CD4-positive, alpha-beta memory T cell (primary cell): ENCODE data around the gene CST3. TPM values are rescaled to one million over a fixed set of nuclear protein-coding genes. Genes with fewer than 3 reads are reported as not detected.
"Not testable (repeated sequence)": the region's sequence is repeated elsewhere in the genome, so short reads cannot be mapped to it uniquely, and the experiment has no call there.

ENCODE experiments used
- CTCF ChIA-PET: fragments of 350-600 bp; sonication (Branson Sonifier 250); formaldehyde crosslinking; loops from one replicate; lab custom pipeline; 2021; ENCODE audit warnings: inconsistent platforms; ENCODE audit not compliant: partially characterized antibody; lab: Charles Lee
- POLR2A ChIA-PET: fragments of 350-600 bp; sonication (Branson Sonifier 250); formaldehyde crosslinking; loops from one replicate; lab custom pipeline; 2021; ENCODE audit not compliant: partially characterized antibody; lab: Charles Lee
- DNase-seq, 5 donors: peaks; one replicate each; pipeline versions ENCODE4 v3.0.0 to v3.0.0-alpha.2; 2020 to 2022; ENCODE audit warnings: mixed read lengths in 1 of 5
- H3K27ac ChIP-seq: one replicate; pipeline ENCODE4 v1.7.0; 2013; ENCODE audit warnings: low read depth, low read length
- H3K27me3 ChIP-seq: 2 replicates; pipeline ENCODE4 v1.7.0; 2013; ENCODE audit warnings: mild to moderate bottlenecking, low read length, moderate library complexity; ENCODE audit not compliant: insufficient read depth
- H3K36me3 ChIP-seq: 2 replicates; pipeline ENCODE4 v1.7.0; 2013; ENCODE audit warnings: mild to moderate bottlenecking, low read length, moderate library complexity; ENCODE audit not compliant: insufficient read depth
- H3K4me1 ChIP-seq: 2 replicates; pipeline ENCODE4 v1.7.0; 2013; ENCODE audit warnings: mild to moderate bottlenecking, low read length, moderate library complexity; ENCODE audit not compliant: insufficient read depth
- H3K4me3 ChIP-seq, 2 donors: one replicate each; pipeline ENCODE4 v1.7.0; 2013; ENCODE audit warnings: low read length in 2 of 2, mild to moderate bottlenecking in 1 of 2
- H3K9me3 ChIP-seq, 2 donors: one replicate each; pipeline ENCODE4 v1.7.0; 2013; ENCODE audit warnings: low read length in 2 of 2, control low read depth in 1 of 2; ENCODE audit not compliant: control insufficient read depth in 1 of 2
- H3K27ac Mint-ChIP-seq, 7 donors: one replicate each; pipeline ENCODE4 v1.8.0; 2020 to 2021; ENCODE audit warnings: mixed read lengths in 7 of 7, mild to moderate bottlenecking in 6 of 7, inconsistent platforms in 3 of 7, moderate library complexity in 3 of 7
- H3K27me3 Mint-ChIP-seq, 2 donors: one replicate each; pipeline ENCODE4 v1.8.0; 2020 to 2021; ENCODE audit warnings: mixed read lengths in 2 of 2
- H3K36me3 Mint-ChIP-seq, 2 donors: one replicate each; pipeline ENCODE4 v1.8.0; 2020 to 2021; ENCODE audit warnings: mixed read lengths in 2 of 2, inconsistent platforms in 1 of 2, mild to moderate bottlenecking in 1 of 2
- H3K4me1 Mint-ChIP-seq, 4 donors: one replicate each; pipeline ENCODE4 v1.8.0; 2020 to 2021; ENCODE audit warnings: mixed read lengths in 4 of 4, mild to moderate bottlenecking in 1 of 4
- H3K4me3 Mint-ChIP-seq, 8 donors: one replicate each; pipeline ENCODE4 v1.8.0; 2020 to 2021; ENCODE audit warnings: mixed read lengths in 8 of 8, mild to moderate bottlenecking in 7 of 8, moderate library complexity in 6 of 8, inconsistent platforms in 3 of 8
- H3K9me3 Mint-ChIP-seq, 8 donors: one replicate each; pipeline ENCODE4 v1.8.0; 2020 to 2021; ENCODE audit warnings: mixed read lengths in 8 of 8, mild to moderate bottlenecking in 5 of 8, inconsistent platforms in 3 of 8, moderate library complexity in 1 of 8
- intact Hi-C: fragments of 100-400 bp; cut with micrococcal nuclease; formaldehyde crosslinking; loops from one replicate; pipeline ENCODE4 v1.15.1; 2023
- polyA plus RNA-seq, 2 donors: library from polyadenylated mRNA; unstranded; fragments of 300-500 nt; fragmentation: Illumina TruSeq; gene quantifications; one replicate each; pipeline ENCODE4 v1.2.3, GENCODE V29; 2021
- total RNA-seq, 2 experiments: library from RNA; stranded (reverse); gene quantifications; one replicate each; pipeline ENCODE4 v1.2.3, GENCODE V29; 2021

Gene CST3
- total and polyA plus RNA-seq, 4 experiments from 2014 or later, result 0.31 to 8.3 (median 6.1) TPM

- Mint-ChIP-seq H3K9me3 (no peaks in the 10 kb centered on the region), H3K27ac (no peak overlapping the region), H3K36me3 (no peaks in the 10 kb centered on the region), H3K4me1 (peaks cover 2 to 9% (median 3%) of the 10 kb centered on the region in 4 donors), H3K4me3 (peak overlapping the region in 2 of 8 donors; percentile 44 to 45), H3K27me3 (peaks cover 18 to 20% of the 10 kb centered on the region in 2 donors)
- Histone ChIP-seq H3K9me3 (no peaks in the 10 kb centered on the region), H3K4me1 (no peaks in the 10 kb centered on the region), H3K4me3 (no peak overlapping the region), H3K27me3 (no peaks in the 10 kb centered on the region), H3K27ac (no peak overlapping the region), H3K36me3 (no peaks in the 10 kb centered on the region)
- DNase-seq, result no peak
- POLR2A ChIA-PET, result no interaction called here
- CTCF ChIA-PET, result no interaction called here
- intact Hi-C loops, result no loop called here
These were observed 1.4 kb downstream of the CST3 start for GRCh38 chr20:23636182-23636907.

- H3K27ac ChIP-seq, H3K27me3 ChIP-seq, H3K4me3 ChIP-seq, POLR2A ChIA-PET, DNase-seq, intact Hi-C loops, H3K9me3 Mint-ChIP-seq, H3K4me1 Mint-ChIP-seq, H3K9me3 ChIP-seq, H3K36me3 Mint-ChIP-seq, CTCF ChIA-PET, H3K4me1 ChIP-seq, H3K4me3 Mint-ChIP-seq, H3K27ac Mint-ChIP-seq, H3K36me3 ChIP-seq: not testable (repeated sequence)
- H3K27me3 Mint-ChIP-seq, result peaks cover 18 to 20% of the 10 kb centered on the region in 2 donors
These were observed 2.0 kb downstream of the CST3 start for GRCh38 chr20:23635768-23636090.

GRCh38 chr20:23634985-23635767, 2.6 kb downstream of the CST3 start:
- Mint-ChIP-seq H3K4me3 (no peak overlapping the region), H3K36me3 (no peaks in the 10 kb centered on the region), H3K9me3 (no peaks in the 10 kb centered on the region), H3K27ac (no peak overlapping the region), H3K27me3 (peaks cover 18 to 20% of the 10 kb centered on the region in 2 donors), H3K4me1 (peaks cover 2 to 9% (median 3%) of the 10 kb centered on the region in 4 donors)
- ChIA-PET CTCF (no interaction called here), POLR2A (no interaction called here)
- Histone ChIP-seq H3K4me1 (no peaks in the 10 kb centered on the region), H3K27ac (no peak overlapping the region), H3K4me3 (no peak overlapping the region), H3K9me3 (no peaks in the 10 kb centered on the region), H3K36me3 (no peaks in the 10 kb centered on the region), H3K27me3 (no peaks in the 10 kb centered on the region)
- intact Hi-C loops, result no loop called here
- DNase-seq, result no peak

- ChIA-PET CTCF (no interaction called here), POLR2A (no interaction called here)
- no peaks in the 10 kb centered on the region for H3K4me1 ChIP-seq
- no peak overlapping the region for H3K4me3 ChIP-seq
- Mint-ChIP-seq H3K4me1 (peaks cover 2 to 9% (median 3%) of the 10 kb centered on the region in 4 donors), H3K27ac (no peak overlapping the region), H3K27me3 (peaks cover 13 to 18% of the 10 kb centered on the region in 2 donors), H3K36me3 (no peaks in the 10 kb centered on the region), H3K9me3 (no peaks in the 10 kb centered on the region), H3K4me3 (no peak overlapping the region)
- H3K27ac ChIP-seq, result no peak overlapping the region
- no peaks in the 10 kb centered on the region for H3K36me3 ChIP-seq
- no peaks in the 10 kb centered on the region for H3K9me3 ChIP-seq
- H3K27me3 ChIP-seq, result no peaks in the 10 kb centered on the region
- no peak for DNase-seq
- intact Hi-C loops, result no loop called here
These were observed 3.5 kb downstream of the CST3 start for GRCh38 chr20:23634044-23634801.

- Mint-ChIP-seq H3K36me3 (no peaks in the 10 kb centered on the region), H3K9me3 (no peaks in the 10 kb centered on the region), H3K27me3 (peaks cover 13 to 15% of the 10 kb centered on the region in 2 donors), H3K27ac (no peak overlapping the region), H3K4me3 (no peak overlapping the region), H3K4me1 (peaks cover 2 to 9% (median 3%) of the 10 kb centered on the region in 4 donors)
- Histone ChIP-seq H3K9me3 (no peaks in the 10 kb centered on the region), H3K27ac (no peak overlapping the region), H3K27me3 (no peaks in the 10 kb centered on the region), H3K4me1 (no peaks in the 10 kb centered on the region), H3K4me3 (no peak overlapping the region), H3K36me3 (no peaks in the 10 kb centered on the region)
- ChIA-PET POLR2A (no interaction called here), CTCF (no interaction called here)
- intact Hi-C loops, result no loop called here
- no peak for DNase-seq
These were observed 4.8 kb downstream of the CST3 start for GRCh38 chr20:23632711-23633573.

- CTCF ChIA-PET, result no interaction called here
- H3K4me3 ChIP-seq, result no peak overlapping the region
- POLR2A ChIA-PET, result no interaction called here
- H3K36me3 ChIP-seq, result no peaks in the 10 kb centered on the region
- no peaks in the 10 kb centered on the region for H3K27me3 ChIP-seq
- Mint-ChIP-seq H3K4me1 (peaks cover 2 to 8% (median 3%) of the 10 kb centered on the region in 4 donors), H3K27me3 (peaks cover 13 to 15% of the 10 kb centered on the region in 2 donors), H3K9me3 (no peaks in the 10 kb centered on the region), H3K36me3 (no peaks in the 10 kb centered on the region), H3K27ac (no peak overlapping the region), H3K4me3 (no peak overlapping the region)
- H3K4me1 ChIP-seq, result no peaks in the 10 kb centered on the region
- H3K27ac ChIP-seq, result no peak overlapping the region
- H3K9me3 ChIP-seq, result no peaks in the 10 kb centered on the region
- intact Hi-C loops, result no loop called here
- DNase-seq, result no peak
These were observed 5.6 kb downstream of the CST3 start for GRCh38 chr20:23631981-23632710.
